Measurements from ENCODE around the gene FNIP2.
"Not testable (repeated sequence)": the region's sequence is repeated elsewhere in the genome, so short reads cannot be mapped to it uniquely, and the experiment has no call there.

FNIP2 gene

DNA sequence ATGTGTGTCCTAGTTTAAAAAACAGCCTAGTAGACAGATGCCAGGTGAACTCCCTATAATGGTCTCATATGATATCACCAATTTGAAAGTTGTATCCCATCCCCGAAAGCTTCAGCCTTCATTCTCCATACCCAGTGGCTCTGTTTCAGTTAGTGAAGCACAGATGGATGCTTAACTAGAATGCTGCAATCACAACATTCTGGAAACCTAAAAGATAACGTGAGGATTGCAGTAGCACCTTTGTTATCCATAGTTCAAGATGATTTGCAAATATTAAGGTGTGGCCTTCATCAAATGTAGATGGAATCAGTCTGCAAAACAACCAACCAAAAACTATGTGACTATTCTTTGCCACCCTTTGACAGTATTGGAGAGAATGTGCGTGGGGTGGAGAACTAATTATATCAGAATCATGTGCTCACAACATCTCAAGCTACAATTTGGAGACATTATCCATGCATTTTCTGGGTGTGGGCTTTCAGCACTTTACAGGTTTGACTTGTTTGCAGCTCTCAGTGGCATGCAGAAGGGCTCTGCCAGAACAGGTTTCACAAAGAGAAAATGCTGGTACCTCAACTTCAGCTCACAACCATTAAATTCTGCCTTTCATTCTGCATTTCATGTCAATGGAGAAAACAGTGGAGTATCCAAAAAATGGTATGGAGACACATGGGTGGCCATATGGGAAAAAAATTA, 27.4 kb upstream of the FNIP2 start:
- no peak overlapping the region for H3K4me3 ChIP-seq
- intact Hi-C loops (cut with DNase I; ENCODE audit: low total_unique reads): no loop called here
- TF ChIP-seq, protein P1, sequence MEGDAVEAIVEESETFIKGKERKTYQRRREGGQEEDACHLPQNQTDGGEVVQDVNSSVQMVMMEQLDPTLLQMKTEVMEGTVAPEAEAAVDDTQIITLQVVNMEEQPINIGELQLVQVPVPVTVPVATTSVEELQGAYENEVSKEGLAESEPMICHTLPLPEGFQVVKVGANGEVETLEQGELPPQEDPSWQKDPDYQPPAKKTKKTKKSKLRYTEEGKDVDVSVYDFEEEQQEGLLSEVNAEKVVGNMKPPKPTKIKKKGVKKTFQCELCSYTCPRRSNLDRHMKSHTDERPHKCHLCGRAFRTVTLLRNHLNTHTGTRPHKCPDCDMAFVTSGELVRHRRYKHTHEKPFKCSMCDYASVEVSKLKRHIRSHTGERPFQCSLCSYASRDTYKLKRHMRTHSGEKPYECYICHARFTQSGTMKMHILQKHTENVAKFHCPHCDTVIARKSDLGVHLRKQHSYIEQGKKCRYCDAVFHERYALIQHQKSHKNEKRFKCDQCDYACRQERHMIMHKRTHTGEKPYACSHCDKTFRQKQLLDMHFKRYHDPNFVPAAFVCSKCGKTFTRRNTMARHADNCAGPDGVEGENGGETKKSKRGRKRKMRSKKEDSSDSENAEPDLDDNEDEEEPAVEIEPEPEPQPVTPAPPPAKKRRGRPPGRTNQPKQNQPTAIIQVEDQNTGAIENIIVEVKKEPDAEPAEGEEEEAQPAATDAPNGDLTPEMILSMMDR (IDR thresholded peaks at IDR 0.05): no peak
- no peaks in the 10 kb centered on the region for H3K36me3 ChIP-seq
- no peak for DNase-seq
- H3K27ac ChIP-seq: no peak overlapping the region
- no peaks in the 10 kb centered on the region for H3K27me3 ChIP-seq
- H3K9me3 ChIP-seq: no peaks in the 10 kb centered on the region
- H3K4me1 ChIP-seq: no peaks in the 10 kb centered on the region

DNA sequence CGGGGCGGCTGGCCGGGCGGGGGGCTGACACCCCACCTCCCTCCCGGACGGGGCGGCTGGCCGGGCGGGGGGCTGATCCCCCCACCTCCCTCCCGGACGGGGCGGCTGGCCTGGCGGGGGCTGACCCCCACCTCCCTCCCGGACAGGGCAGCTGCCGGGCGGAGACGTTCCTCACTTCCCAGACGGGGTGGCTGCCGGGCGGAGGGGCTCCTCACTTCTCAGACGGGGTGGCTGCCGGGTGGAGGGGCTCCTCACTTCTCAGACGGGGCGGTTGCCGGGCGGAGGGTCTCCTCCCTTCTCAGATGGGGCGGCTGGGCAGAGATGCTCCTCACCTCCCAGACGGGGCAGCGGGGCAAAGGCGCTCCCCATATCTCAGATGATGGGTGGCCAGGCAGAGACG, 22.3 kb upstream of the FNIP2 start:
- H3K36me3 ChIP-seq; H3K27ac ChIP-seq; intact Hi-C loops (cut with DNase I; ENCODE audit: low total_unique reads); H3K4me3 ChIP-seq; H3K4me1 ChIP-seq; H3K9me3 ChIP-seq; DNase-seq; H3K27me3 ChIP-seq: not testable (repeated sequence)

DNA sequence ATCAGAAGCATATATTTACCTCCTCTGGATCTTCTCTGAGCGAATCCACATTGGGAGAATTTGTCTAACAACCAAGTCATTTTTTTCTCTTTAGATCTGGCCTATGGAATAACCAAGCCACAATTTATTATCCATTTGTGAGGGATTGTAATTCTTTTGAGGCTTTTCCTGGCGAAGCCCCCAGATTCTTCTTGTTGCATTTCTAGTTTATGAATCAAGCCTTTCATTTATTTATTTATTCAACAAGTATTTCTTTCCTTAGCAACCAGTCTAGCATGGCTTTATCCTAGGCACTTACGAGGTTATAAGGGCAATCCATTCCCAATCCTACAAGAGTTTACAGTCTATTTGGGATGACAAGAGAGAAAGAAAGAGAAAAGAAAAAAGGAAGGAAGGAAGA, 18.4 kb upstream of the FNIP2 start:
- H3K27ac ChIP-seq: peak overlapping the region in 1 of 2 donors; percentile 2
- intact Hi-C loops (cut with DNase I; ENCODE audit: low total_unique reads): no loop called here
- no peaks in the 10 kb centered on the region for H3K36me3 ChIP-seq
- H3K27me3 ChIP-seq: no peaks in the 10 kb centered on the region
- H3K4me1 ChIP-seq: peaks cover 0 to 7% (median 0%) of the 10 kb centered on the region in 4 donors
- DNase-seq: no peak
- H3K9me3 ChIP-seq: no peaks in the 10 kb centered on the region
- no peak overlapping the region for H3K4me3 ChIP-seq
- TF ChIP-seq, protein P1 (IDR thresholded peaks at IDR 0.05): no peak

DNA sequence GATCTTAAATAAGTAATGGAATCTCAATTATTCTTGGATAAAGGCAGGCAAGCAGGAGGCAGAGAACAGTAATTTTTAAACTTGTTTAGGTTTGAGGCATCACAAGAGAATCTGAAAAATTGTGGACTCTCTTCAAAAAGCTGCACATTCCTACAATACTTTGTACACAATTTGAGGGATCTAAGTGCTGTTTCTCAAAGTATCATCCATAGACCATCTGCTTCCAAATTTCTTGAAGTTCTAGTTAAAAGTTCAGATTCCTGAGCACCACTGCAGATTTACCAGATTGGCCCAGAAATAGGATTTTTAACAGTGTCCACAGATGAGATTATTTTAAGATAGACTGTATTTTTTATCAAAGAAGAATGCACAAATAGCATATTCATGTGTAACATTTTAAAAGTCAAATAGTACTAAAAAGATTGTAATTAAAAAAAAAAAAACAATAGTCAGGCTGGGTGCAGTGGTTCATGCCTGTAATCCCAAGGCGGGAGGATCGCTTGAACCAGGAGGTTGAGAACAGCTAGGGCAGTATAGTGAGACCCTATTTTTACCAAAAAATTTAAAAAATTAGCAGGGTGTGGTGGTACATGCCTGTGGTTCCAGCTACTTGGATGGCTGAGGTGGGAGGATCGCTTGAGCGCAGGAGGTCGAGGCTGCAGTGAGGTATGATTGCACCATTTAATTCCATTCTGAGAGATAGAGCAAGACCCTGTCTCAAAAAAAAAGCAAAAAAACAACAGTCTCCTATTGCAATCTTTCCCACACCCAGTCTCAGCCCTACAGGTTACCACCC, 14.2 kb upstream of the FNIP2 start:
- no peaks in the 10 kb centered on the region for H3K36me3 ChIP-seq
- no peaks in the 10 kb centered on the region for H3K27me3 ChIP-seq
- no peak for DNase-seq
- H3K27ac ChIP-seq: no peak overlapping the region
- H3K4me3 ChIP-seq: no peak overlapping the region
- TF ChIP-seq, protein P1 (IDR thresholded peaks at IDR 0.05): no peak
- H3K9me3 ChIP-seq: no peaks in the 10 kb centered on the region
- H3K4me1 ChIP-seq: peaks cover 0 to 7% (median 0%) of the 10 kb centered on the region in 4 donors
- intact Hi-C loops (cut with DNase I; ENCODE audit: low total_unique reads): no loop called here

DNA sequence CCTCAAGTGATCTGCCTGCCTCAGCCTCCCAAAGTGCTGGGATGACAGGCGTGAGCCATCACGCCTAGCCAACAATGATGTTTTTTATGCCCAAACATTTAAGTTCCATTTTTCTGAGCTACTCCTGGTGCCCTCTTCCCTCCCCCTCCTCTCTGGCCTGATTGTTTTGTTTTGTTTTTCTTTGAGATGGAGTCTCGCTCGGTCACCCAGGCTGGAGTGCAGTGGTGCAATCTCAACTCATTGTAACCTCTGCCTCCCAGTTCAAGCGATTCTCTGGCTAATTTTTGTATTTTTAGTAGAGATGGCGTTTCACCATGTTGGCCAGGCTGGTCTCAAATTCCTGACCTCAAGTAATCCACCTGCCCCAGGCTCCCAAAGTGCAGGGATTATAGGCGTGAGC, 13.0 kb upstream of the FNIP2 start:
- H3K4me3 ChIP-seq; DNase-seq; H3K36me3 ChIP-seq; H3K27ac ChIP-seq; H3K27me3 ChIP-seq; intact Hi-C loops (cut with DNase I; ENCODE audit: low total_unique reads); H3K9me3 ChIP-seq; H3K4me1 ChIP-seq: not testable (repeated sequence)

DNA sequence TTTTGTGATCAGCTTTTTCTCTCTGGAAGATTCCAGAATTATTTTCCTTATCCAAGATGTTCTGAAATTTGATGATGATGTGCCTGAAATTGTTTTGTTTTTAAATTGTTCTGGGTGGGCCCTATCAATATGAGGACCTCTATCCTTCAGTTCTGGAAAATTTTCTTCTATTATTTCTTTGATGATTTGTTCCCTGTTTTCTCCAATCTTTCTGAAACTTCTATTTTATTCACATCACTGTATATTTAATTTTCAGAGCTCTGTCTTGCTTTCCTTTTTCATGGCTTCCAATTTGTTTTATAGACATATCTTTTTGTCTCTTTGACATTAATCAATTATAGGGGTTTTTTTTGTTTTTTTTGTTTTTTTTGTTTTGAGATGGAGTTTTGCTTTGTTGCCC, 12.2 kb upstream of the FNIP2 start:
- H3K4me3 ChIP-seq: no peak overlapping the region
- no peak for DNase-seq
- H3K27ac ChIP-seq: no peak overlapping the region
- H3K27me3 ChIP-seq: no peaks in the 10 kb centered on the region
- intact Hi-C loops (cut with DNase I; ENCODE audit: low total_unique reads): no loop called here
- H3K4me1 ChIP-seq: no peaks in the 10 kb centered on the region
- H3K9me3 ChIP-seq: no peaks in the 10 kb centered on the region
- TF ChIP-seq, protein P1 (IDR thresholded peaks at IDR 0.05): no peak
- no peaks in the 10 kb centered on the region for H3K36me3 ChIP-seq

Data from tibial artery (tissue), 4 donors.